ENCODE measurements around the gene AKAP13.

DNA sequence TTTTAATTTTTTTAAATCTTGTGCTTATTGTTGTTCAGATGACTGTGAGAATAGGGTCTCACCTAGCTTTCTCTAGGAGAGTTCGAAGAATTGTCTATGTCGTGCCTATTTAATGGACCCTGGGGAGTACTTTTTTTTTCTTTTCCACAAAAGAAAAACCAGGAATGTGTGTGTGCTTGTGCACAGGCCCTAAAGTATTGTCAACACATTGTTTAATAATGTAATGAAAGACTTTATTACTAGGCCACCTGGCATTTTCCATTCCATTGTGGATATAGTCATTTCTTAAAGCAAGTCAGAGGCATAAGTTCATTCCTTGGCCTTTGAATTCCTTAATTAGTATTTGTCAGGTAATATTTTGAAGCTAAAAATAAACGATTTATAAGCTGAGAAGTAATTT, 278.4 kb downstream of the AKAP13 start:
- no peak for TF ChIP-seq POLR2A (IDR thresholded peaks at IDR 0.05)
- TF ChIP-seq, protein P1, sequence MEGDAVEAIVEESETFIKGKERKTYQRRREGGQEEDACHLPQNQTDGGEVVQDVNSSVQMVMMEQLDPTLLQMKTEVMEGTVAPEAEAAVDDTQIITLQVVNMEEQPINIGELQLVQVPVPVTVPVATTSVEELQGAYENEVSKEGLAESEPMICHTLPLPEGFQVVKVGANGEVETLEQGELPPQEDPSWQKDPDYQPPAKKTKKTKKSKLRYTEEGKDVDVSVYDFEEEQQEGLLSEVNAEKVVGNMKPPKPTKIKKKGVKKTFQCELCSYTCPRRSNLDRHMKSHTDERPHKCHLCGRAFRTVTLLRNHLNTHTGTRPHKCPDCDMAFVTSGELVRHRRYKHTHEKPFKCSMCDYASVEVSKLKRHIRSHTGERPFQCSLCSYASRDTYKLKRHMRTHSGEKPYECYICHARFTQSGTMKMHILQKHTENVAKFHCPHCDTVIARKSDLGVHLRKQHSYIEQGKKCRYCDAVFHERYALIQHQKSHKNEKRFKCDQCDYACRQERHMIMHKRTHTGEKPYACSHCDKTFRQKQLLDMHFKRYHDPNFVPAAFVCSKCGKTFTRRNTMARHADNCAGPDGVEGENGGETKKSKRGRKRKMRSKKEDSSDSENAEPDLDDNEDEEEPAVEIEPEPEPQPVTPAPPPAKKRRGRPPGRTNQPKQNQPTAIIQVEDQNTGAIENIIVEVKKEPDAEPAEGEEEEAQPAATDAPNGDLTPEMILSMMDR (IDR thresholded peaks at IDR 0.05) = no peak
